NB4 (cell line): ENCODE measurements around the gene ESR2.

Experiments used
- POLR2A ChIP-seq: IDR thresholded peaks from 2 replicates; pipeline ENCODE4 v1.6.1; 2011; ENCODE audit warnings: mild to moderate bottlenecking; ENCODE audit not compliant: insufficient read length; ENCODE audit errors: extremely low read depth
- TF ChIP-seq, protein P1 (sequence below): IDR thresholded peaks from one replicate; pipeline ENCODE4 v1.5.1; 2012; ENCODE audit warnings: low read depth, low read length

- no peak for TF ChIP-seq POLR2A
- TF ChIP-seq, protein P1, sequence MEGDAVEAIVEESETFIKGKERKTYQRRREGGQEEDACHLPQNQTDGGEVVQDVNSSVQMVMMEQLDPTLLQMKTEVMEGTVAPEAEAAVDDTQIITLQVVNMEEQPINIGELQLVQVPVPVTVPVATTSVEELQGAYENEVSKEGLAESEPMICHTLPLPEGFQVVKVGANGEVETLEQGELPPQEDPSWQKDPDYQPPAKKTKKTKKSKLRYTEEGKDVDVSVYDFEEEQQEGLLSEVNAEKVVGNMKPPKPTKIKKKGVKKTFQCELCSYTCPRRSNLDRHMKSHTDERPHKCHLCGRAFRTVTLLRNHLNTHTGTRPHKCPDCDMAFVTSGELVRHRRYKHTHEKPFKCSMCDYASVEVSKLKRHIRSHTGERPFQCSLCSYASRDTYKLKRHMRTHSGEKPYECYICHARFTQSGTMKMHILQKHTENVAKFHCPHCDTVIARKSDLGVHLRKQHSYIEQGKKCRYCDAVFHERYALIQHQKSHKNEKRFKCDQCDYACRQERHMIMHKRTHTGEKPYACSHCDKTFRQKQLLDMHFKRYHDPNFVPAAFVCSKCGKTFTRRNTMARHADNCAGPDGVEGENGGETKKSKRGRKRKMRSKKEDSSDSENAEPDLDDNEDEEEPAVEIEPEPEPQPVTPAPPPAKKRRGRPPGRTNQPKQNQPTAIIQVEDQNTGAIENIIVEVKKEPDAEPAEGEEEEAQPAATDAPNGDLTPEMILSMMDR, result no peak
Observed at GRCh38 chr14:64197996-64198395, 96.2 kb downstream of the ESR2 start.
